Lung (tissue), 12 donors: ENCODE results near the gene VWA5A. TPM values are rescaled to one million over a fixed set of nuclear protein-coding genes. Genes with fewer than 3 reads are reported as not detected.

Experiments
- ATAC-seq: fragments of 200-7000 bp; cut with Tn5 transposase; one replicate; pipeline ENCODE4 v1.9.1; 2020; ENCODE audit warnings: moderate number of reproducible peaks; ENCODE audit not compliant: insufficient read depth, low FRiP score
- DNase-seq, 3 donors: peaks; one replicate each; pipeline ENCODE4 v3.0.0-alpha.2; 2013 to 2017
- H3K27ac ChIP-seq, 2 donors: one replicate each; pipeline ENCODE4 v1.5.1; 2013; ENCODE audit warnings: mild to moderate bottlenecking in 2 of 2, moderate library complexity in 2 of 2, control low read depth in 1 of 2, inconsistent platforms in 1 of 2, low read depth in 1 of 2, low read length in 1 of 2
- H3K27me3 ChIP-seq, 3 donors: one replicate each; pipeline ENCODE4 v1.5.1; 2013; ENCODE audit warnings: low read length in 2 of 3; ENCODE audit not compliant: control insufficient read depth in 3 of 3, insufficient read depth in 3 of 3
- H3K36me3 ChIP-seq, 4 donors: one replicate each; pipeline ENCODE4 v1.5.1; 2013; ENCODE audit warnings: low read length in 4 of 4, mild to moderate bottlenecking in 1 of 4, moderate library complexity in 1 of 4; ENCODE audit not compliant: control insufficient read depth in 4 of 4, insufficient read depth in 4 of 4
- H3K4me1 ChIP-seq, 5 donors: one replicate each; pipeline ENCODE4 v1.5.1; 2013; ENCODE audit warnings: low read length in 5 of 5, mild to moderate bottlenecking in 2 of 5, moderate library complexity in 1 of 5; ENCODE audit not compliant: control insufficient read depth in 5 of 5, insufficient read depth in 5 of 5
- H3K4me3 ChIP-seq: one replicate; pipeline ENCODE4 v1.5.1; 2013; ENCODE audit warnings: mild to moderate bottlenecking, control low read depth, moderate library complexity
- H3K9ac ChIP-seq, 2 donors: one replicate each; pipeline ENCODE4 v1.5.1; 2013; ENCODE audit warnings: low read length in 2 of 2, control low read depth in 1 of 2; ENCODE audit not compliant: insufficient read depth in 1 of 2
- H3K9me3 ChIP-seq, 4 donors: one replicate each; pipeline ENCODE4 v1.5.1; 2013; ENCODE audit warnings: low read length in 3 of 4, mild to moderate bottlenecking in 1 of 4, moderate library complexity in 1 of 4; ENCODE audit not compliant: control insufficient read depth in 4 of 4, insufficient read depth in 3 of 4
- WGBS, 2 donors: extraction: QIAGEN DNeasy Blood & Tissue Kit; methylation state at CpG; one replicate each; pipeline ENCODE4 v1.1.7; 2013; 5-methylcytosine and 5-hydroxymethylcytosine counted together
- polyA plus RNA-seq, 2 donors: library from polyadenylated mRNA; stranded (reverse); fragments of 200-250 nt; gene quantifications; one replicate each; pipeline ENCODE4 v1.2.1, GENCODE V29; 2013
- total RNA-seq, 2 donors: library from RNA; depleted of rRNA in 1 of 2; stranded (reverse); fragments of >200 nt in 1 of 2; gene quantifications; one replicate each; pipeline ENCODE4 v1.2.1, GENCODE V29; 2014 to 2021
- TF ChIP-seq, protein P1 (sequence below): IDR thresholded peaks from 2 replicates; pipeline ENCODE4 v1.5.1; 2012; ENCODE audit warnings: mild to moderate bottlenecking; ENCODE audit errors: control extremely low read depth, extremely low read depth
- donor health status: control.
- donor health status: control.
- donor health status: Bipolar disorder and iron deficiency.
- donor health status: healthy.
- donor health status: DM: yes; HTN: yes; CAD: no.

Gene VWA5A
- total and polyA plus RNA-seq, 4 donors, result 20.7 to 35.8 (median 28.8) TPM

DNA sequence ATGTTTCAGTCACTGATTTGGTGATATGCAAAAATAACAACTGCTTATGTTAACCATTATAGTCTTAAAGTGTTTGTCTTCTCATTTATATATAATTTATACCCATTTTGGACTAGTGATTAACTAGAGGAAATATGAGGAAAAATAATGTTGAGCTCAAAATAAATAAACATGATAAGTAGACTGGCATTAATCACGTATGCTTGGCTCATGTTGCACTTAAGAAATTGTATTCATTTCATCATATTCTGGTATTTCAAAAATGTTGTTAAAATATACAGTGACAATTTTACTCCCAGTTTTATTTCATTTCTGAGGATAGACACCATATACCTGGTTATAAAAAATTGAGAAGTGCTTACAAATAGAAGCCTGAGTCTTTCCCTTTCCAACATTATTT is 64.1 kb downstream of the VWA5A start:
- 16 to 17% methylated on average over 1 of the region's 1 CpG for WGBS, 2 donors
- Histone ChIP-seq H3K4me3 (no peak overlapping the region), H3K27me3 (no peaks in the 10 kb centered on the region), H3K9ac (no peak overlapping the region), H3K4me1 (peaks cover 0 to 4% (median 0%) of the 10 kb centered on the region in 5 donors), H3K9me3 (no peaks in the 10 kb centered on the region), H3K36me3 (no peaks in the 10 kb centered on the region), H3K27ac (no peak overlapping the region)
- DNase-seq (peak in 1 of 3 donors; percentile 3), ATAC-seq (no peak)
- TF ChIP-seq, protein P1, sequence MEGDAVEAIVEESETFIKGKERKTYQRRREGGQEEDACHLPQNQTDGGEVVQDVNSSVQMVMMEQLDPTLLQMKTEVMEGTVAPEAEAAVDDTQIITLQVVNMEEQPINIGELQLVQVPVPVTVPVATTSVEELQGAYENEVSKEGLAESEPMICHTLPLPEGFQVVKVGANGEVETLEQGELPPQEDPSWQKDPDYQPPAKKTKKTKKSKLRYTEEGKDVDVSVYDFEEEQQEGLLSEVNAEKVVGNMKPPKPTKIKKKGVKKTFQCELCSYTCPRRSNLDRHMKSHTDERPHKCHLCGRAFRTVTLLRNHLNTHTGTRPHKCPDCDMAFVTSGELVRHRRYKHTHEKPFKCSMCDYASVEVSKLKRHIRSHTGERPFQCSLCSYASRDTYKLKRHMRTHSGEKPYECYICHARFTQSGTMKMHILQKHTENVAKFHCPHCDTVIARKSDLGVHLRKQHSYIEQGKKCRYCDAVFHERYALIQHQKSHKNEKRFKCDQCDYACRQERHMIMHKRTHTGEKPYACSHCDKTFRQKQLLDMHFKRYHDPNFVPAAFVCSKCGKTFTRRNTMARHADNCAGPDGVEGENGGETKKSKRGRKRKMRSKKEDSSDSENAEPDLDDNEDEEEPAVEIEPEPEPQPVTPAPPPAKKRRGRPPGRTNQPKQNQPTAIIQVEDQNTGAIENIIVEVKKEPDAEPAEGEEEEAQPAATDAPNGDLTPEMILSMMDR, result no peak

- TF ChIP-seq, protein P1, result no peak
- Histone ChIP-seq H3K9ac (no peak within 1 kb of the TSS), H3K36me3 (no peaks in the 10 kb centered on the region), H3K27me3 (no peaks in the 10 kb centered on the region), H3K4me3 (no peak within 1 kb of the TSS), H3K9me3 (no peaks in the 10 kb centered on the region), H3K4me1 (peaks cover 0 to 4% (median 0%) of the 10 kb centered on the region in 5 donors), H3K27ac (no peak within 1 kb of the TSS)
- DNase-seq (no peak), ATAC-seq (no peak)
- WGBS, 2 donors, result 37 to 45% methylated on average over 3 of the region's 3 CpGs
Measured at GRCh38 chr11:124183068-124183467, 67.8 kb downstream of the VWA5A start, which contains the start of gene OR10D3. TSS of gene OR10D3 (plus strand) at chr11:124183345. CDS start at chr11:124185270, 1,925 bp downstream.

- Histone ChIP-seq H3K27ac (no peak overlapping the region), H3K9ac (no peak overlapping the region), H3K4me1 (peaks cover 0 to 6% (median 0%) of the 10 kb centered on the region in 5 donors), H3K4me3 (no peak overlapping the region), H3K9me3 (no peaks in the 10 kb centered on the region), H3K36me3 (no peaks in the 10 kb centered on the region), H3K27me3 (no peaks in the 10 kb centered on the region)
- TF ChIP-seq, protein P1, result no peak
- WGBS, 2 donors, result 67 to 81% methylated on average over 2 of the region's 2 CpGs
- no peak for ATAC-seq
- peak in 1 of 3 donors; percentile 25 for DNase-seq
Measured at GRCh38 chr11:124190298-124191139, 75.3 kb downstream of the VWA5A start.
